Tibial artery (tissue), 4 donors: Measurements from ENCODE around the gene HSPB6.

Experiments
- DNase-seq, 2 donors: peaks; one replicate each; pipeline ENCODE4 v3.0.0-alpha.2; 2019
- H3K27ac ChIP-seq, 2 donors: fragments of 200-600 bp; sonication (generic) in 1 of 2; 1 replicate in 1 of 2; 2 replicates in 1 of 2; pipeline ENCODE4 v1.5.1; 2018 to 2019; ENCODE audit warnings: mild to moderate bottlenecking in 1 of 2
- H3K27me3 ChIP-seq, 2 donors: fragments of 200-600 bp; sonication (generic) in 1 of 2; one replicate each; pipeline versions ENCODE4 v1.5.1 to v1.6.0; 2016 to 2019
- H3K36me3 ChIP-seq, 3 donors: fragments of 200-600 bp; sonication (generic) in 2 of 3; one replicate each; pipeline ENCODE4 v1.5.1; 2016 to 2019; ENCODE audit warnings: mild to moderate bottlenecking in 2 of 3
- H3K4me1 ChIP-seq, 4 donors: fragments of 200-600 bp; sonication (generic) in 2 of 4; 1 replicate in 3 of 4; 2 replicates in 1 of 4; pipeline ENCODE4 v1.5.1; 2016 to 2019
- H3K4me3 ChIP-seq, 2 donors: fragments of 200-600 bp; sonication (generic) in 1 of 2; 1 replicate in 1 of 2; 2 replicates in 1 of 2; pipeline ENCODE4 v1.5.1; 2018 to 2019; ENCODE audit warnings: mild to moderate bottlenecking in 2 of 2
- H3K9me3 ChIP-seq, 3 donors: fragments of 200-600 bp; sonication (generic) in 1 of 3; one replicate each; pipeline ENCODE4 v1.5.1; 2016 to 2019
- intact Hi-C: fragments of 100-400 bp; cut with DNase I; formaldehyde crosslinking; loops from one replicate; pipeline ENCODE4 v1.15.0; 2023; ENCODE audit warnings: low total_unique reads
- TF ChIP-seq, protein P1 (sequence below), 2 experiments: fragments of 200-600 bp in 1 of 2; fragments of 450-650 bp in 1 of 2; IDR thresholded peaks; one replicate each; pipeline ENCODE4 v1.5.1; 2017 to 2019; ENCODE audit warnings: antibody characterized with exemption in 2 of 2, mild to moderate bottlenecking in 1 of 2, moderate library complexity in 1 of 2

HSPB6 gene

DNA sequence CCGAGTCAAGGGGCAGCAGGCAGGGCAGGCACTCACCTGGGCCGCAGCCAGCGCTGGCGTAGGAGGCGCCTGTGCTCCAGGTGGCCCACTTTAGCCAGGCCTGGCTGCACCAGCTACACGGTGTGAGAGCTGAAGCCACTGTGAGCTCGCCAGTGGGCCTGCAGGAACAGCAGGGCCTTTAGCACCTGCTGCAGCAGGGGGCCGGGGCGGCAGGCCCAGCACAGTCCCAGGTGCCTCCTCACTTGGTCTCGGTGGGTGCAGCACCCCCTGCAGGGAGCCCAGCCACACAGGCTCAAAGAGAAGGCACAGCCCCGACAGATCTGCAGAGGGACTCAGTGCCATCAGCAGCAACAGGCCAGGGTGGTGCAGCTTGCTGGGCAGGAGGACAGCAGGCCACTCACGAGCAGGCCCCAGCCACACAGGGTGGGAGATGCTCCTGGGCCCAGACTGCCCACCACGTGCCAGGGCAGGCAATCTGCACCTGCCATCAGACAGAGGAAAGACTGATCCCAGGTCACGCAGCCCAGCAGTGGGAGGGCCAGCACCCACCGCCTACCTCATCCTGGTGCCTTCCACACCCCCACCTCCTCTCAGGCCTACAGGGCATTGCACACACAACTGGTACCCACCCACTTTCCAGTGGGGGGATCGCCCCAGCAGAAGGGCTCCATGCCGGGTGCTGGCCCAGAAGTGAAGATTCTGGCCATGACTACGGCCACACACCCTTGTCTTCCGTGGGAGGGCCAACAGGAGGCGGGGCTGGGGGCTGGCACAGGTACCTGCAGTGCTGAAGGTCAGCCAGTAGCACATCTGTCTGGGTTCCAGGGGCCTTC is 34.4 kb upstream of the HSPB6 start:
- TF ChIP-seq, protein P1, sequence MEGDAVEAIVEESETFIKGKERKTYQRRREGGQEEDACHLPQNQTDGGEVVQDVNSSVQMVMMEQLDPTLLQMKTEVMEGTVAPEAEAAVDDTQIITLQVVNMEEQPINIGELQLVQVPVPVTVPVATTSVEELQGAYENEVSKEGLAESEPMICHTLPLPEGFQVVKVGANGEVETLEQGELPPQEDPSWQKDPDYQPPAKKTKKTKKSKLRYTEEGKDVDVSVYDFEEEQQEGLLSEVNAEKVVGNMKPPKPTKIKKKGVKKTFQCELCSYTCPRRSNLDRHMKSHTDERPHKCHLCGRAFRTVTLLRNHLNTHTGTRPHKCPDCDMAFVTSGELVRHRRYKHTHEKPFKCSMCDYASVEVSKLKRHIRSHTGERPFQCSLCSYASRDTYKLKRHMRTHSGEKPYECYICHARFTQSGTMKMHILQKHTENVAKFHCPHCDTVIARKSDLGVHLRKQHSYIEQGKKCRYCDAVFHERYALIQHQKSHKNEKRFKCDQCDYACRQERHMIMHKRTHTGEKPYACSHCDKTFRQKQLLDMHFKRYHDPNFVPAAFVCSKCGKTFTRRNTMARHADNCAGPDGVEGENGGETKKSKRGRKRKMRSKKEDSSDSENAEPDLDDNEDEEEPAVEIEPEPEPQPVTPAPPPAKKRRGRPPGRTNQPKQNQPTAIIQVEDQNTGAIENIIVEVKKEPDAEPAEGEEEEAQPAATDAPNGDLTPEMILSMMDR (IDR thresholded peaks at IDR 0.05), result no peak
- Histone ChIP-seq H3K9me3 (no peaks in the 10 kb centered on the region), H3K4me1 (no peaks in the 10 kb centered on the region), H3K27me3 (peaks cover 0 to 3% of the 10 kb centered on the region in 2 donors), H3K4me3 (no peak overlapping the region), H3K27ac (no peak overlapping the region), H3K36me3 (peaks cover 0 to 21% (median 5%) of the 10 kb centered on the region in 3 donors)
- DNase-seq, result no peak
- intact Hi-C loops, result no loop called here

DNA sequence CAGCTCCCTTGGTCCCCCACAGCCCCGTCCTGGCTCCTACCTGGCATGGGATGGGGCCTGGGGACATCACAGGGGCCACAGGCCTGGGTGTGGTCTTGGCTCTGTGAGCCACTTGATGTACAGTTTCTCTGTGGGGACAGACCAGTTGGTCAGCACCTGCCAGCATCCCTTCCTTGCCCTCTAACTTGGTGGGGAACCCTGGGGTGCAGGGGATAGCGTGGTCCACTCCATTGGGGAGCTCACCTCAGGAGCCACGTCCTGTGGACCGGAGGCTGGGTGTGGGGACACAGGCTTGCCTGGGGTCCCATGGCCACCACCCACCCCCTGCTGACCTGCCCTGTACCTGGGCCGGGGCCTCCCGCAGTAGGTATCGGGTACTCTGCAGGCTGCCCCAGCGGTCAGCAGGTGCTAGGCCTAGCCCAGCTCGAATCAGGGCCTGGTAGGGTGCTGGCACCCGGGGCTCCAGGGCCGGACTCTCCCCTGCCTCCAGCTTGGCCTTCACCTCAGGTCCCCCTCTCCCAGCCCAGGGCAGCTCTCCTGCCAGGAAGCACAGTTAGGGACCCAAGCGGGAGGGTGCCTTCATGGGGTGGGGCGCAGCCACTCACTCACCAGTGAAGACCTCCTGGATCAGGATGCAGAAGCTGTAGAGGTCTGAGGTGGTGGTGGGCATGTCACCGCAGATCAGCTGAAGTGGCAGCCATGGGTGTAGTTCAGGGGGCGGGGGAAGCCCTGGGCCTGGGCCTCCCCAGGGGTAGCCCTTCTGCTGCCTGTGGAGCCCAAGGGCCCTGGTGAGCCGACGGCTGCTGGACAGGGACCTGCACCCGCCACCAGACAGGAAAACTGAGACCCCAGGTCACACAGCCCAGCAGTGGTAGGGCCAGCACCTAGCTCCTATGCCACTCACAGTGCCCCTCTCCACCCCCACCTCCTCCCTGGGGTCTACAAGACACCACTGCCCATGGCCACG is 33.4 kb upstream of the HSPB6 start:
- no peaks in the 10 kb centered on the region for H3K4me1 ChIP-seq
- H3K36me3 ChIP-seq, result peaks cover 5 to 30% (median 8%) of the 10 kb centered on the region in 3 donors
- H3K27ac ChIP-seq, result no peak overlapping the region
- TF ChIP-seq, protein P1 (IDR thresholded peaks at IDR 0.05), result no peak
- peaks cover 0 to 3% of the 10 kb centered on the region in 2 donors for H3K27me3 ChIP-seq
- no peak for DNase-seq
- H3K9me3 ChIP-seq, result no peaks in the 10 kb centered on the region
- intact Hi-C loops, result no loop called here
- no peak overlapping the region for H3K4me3 ChIP-seq

GRCh38 chr19:35789195-35789977 is 32.6 kb upstream of the HSPB6 start:
- intact Hi-C loops, result no loop called here
- Histone ChIP-seq H3K27ac (no peak overlapping the region), H3K9me3 (no peaks in the 10 kb centered on the region), H3K4me1 (no peaks in the 10 kb centered on the region), H3K27me3 (peaks cover 0 to 3% of the 10 kb centered on the region in 2 donors), H3K4me3 (no peak overlapping the region), H3K36me3 (peaks cover 5 to 39% (median 14%) of the 10 kb centered on the region in 3 donors)
- TF ChIP-seq, protein P1 (IDR thresholded peaks at IDR 0.05), result no peak
- no peak for DNase-seq

DNA sequence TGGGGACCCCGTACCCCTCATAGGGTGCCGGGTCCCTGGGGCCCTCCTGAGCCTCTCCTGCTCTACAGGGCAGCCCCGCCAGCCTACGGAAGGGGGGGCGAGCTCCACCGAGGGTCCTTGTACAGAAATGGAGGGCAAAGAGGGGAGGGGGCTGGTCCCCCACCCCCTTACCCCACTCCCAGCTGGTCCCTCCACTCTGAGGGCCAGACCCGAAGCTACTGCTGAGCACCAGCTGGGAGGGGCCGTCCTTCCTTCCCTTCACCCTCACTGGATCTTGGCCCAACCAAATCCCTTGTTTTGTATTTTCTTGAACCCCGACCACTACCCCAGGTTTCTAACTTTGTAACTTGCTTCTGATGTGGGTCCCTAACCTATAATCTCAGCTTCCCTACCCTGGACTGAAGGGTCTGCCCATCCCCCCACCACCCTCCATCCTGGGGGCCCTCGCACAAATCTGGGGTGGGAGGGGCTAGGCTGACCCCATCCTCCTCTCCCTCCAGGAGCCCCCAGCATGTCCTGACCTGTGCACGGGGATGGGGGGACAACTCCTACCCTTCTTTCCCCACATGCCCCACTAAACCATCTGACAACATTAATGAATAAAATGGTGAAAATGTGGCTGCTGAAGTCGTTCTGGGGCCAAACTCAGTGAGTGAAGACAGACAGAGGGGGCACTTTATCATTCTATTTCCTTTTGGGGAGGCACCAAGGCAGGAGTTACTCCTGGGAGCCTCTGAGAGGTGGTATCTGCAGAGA is 31.6 kb upstream of the HSPB6 start:
- no peaks in the 10 kb centered on the region for H3K9me3 ChIP-seq
- no peaks in the 10 kb centered on the region for H3K4me1 ChIP-seq
- no peak overlapping the region for H3K4me3 ChIP-seq
- H3K36me3 ChIP-seq, result peaks cover 5 to 48% (median 14%) of the 10 kb centered on the region in 3 donors
- TF ChIP-seq, protein P1 (IDR thresholded peaks at IDR 0.05), result no peak
- DNase-seq, result no peak
- H3K27ac ChIP-seq, result no peak overlapping the region
- intact Hi-C loops, result no loop called here
- H3K27me3 ChIP-seq, result no peaks in the 10 kb centered on the region
